HUES6 (cell line): ENCODE results near the gene KCNMA1.

Experiments used
- H3K27ac ChIP-seq: 2 replicates; pipeline ENCODE4 v1.7.0; 2013; ENCODE audit warnings: low read depth, mild to moderate bottlenecking, low read length, inconsistent platforms
- H3K27me3 ChIP-seq: 2 replicates; pipeline ENCODE4 v1.6.1; 2013; ENCODE audit warnings: low read length; ENCODE audit not compliant: control insufficient read depth, insufficient read depth
- H3K36me3 ChIP-seq: 2 replicates; pipeline ENCODE4 v1.6.1; 2013; ENCODE audit warnings: low read length; ENCODE audit not compliant: control insufficient read depth, insufficient read depth
- H3K4me1 ChIP-seq: 2 replicates; pipeline ENCODE4 v1.6.1; 2013; ENCODE audit warnings: low read length; ENCODE audit not compliant: control insufficient read depth, insufficient read depth
- H3K4me3 ChIP-seq: 2 replicates; pipeline ENCODE4 v1.5.1; 2013; ENCODE audit warnings: low read depth, low read length
- H3K9ac ChIP-seq: one replicate; pipeline ENCODE4 v1.6.1; 2013; ENCODE audit warnings: mild to moderate bottlenecking, low read length
- H3K9me3 ChIP-seq: 2 replicates; pipeline ENCODE4 v1.6.1; 2013; ENCODE audit warnings: low read depth, low read length; ENCODE audit not compliant: control insufficient read depth, insufficient read depth

KCNMA1 gene

DNA sequence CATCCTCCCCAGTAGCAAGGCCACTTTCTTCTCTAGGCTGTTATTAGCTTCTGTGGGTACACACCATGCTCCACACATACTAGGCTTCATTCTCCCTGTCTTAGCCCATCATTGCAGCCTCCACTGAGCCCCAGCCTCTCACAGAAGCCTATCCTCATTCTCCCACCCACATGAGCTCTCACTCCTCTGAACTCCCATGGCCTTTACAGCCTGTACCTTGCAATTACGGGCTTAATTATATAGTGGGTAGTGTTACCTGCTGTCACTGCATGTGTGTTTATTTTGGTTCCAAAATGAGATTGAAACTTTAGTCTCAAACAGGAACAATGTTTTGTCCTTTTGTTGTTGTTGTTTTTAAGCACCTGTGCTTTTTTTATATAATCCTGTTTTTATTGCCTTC, 460.0 kb downstream of the KCNMA1 start:
- Histone ChIP-seq H3K4me1 (peaks cover 7% of the 10 kb centered on the region), H3K27me3 (no peaks in the 10 kb centered on the region), H3K4me3 (no peak overlapping the region), H3K9ac (no peak overlapping the region), H3K9me3 (no peaks in the 10 kb centered on the region), H3K36me3 (no peaks in the 10 kb centered on the region), H3K27ac (no peak overlapping the region)

DNA sequence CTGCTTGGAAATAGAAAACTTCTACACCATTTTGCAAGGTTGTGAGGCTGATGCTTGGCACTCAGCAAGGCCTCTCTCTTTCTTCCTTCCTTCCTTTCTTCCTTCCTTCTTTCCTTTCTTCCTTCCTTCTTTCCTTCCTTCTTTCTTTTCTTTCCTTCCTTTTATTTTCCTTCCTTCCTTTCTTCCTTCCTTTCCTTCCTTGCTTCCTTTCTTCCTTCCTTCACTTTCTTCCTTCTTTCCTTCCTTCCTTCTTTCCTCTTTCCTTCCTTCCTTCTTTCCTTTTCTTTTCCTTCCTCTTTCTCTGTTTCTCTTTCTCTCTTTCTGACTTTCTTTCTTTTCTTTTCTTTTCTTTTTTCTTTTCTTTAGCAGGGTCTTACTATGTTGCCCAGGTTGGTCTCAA, 460.4 kb downstream of the KCNMA1 start:
- no peak overlapping the region for H3K27ac ChIP-seq
- H3K27me3 ChIP-seq = no peaks in the 10 kb centered on the region
- H3K9ac ChIP-seq = no peak overlapping the region
- H3K9me3 ChIP-seq = no peaks in the 10 kb centered on the region
- no peaks in the 10 kb centered on the region for H3K36me3 ChIP-seq
- H3K4me1 ChIP-seq = peaks cover 7% of the 10 kb centered on the region
- no peak overlapping the region for H3K4me3 ChIP-seq

DNA sequence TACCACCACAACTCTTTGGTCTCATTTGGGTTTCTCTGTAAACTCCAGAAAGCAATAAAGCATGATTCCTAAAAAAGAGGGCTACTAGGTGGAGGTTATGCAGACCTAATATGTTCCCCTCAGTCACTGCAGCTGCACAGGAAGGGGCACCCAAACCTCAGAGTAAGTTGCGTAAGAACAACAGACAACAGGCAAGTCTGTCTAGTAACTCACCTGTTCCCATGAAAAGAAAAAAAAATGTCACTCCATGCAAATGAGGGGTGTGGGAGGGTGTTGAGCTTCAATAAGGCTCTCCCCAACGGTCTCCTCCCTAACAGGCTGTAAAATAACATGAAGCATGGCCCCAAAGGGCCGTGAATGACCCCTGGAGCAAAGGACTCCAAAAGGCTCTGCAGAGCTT, 461.4 kb downstream of the KCNMA1 start:
- Histone ChIP-seq H3K36me3 (no peaks in the 10 kb centered on the region), H3K4me1 (peaks cover 7% of the 10 kb centered on the region), H3K27ac (no peak overlapping the region), H3K9me3 (no peaks in the 10 kb centered on the region), H3K4me3 (no peak overlapping the region), H3K27me3 (no peaks in the 10 kb centered on the region), H3K9ac (no peak overlapping the region)

DNA sequence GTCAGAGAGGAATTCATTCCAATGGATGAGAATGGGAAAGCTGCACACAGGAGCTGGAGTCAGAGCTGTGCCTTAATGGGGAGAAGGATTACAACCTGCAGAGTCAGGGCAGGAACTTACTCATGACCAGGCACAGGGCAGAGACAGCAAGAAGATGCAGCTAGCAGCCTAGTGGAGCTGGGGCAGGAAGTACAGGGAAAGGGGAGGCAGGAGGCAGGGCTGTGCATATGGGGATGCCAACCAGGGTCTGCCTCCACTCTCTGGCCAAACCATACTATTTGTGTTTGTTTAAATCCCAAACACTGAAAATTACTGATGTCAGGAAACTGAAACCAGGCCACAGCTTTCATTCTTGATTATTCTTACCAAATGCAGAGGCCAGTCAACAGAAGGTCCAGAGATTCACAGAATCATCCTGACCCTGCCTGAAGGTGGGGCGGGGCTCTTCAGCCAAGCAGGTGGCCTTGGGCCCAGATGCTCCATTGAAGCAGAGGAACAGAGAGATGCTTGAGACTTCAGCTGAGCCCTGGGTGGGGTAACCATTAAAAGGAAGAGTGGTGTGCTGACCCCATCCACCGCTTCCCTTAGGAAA, 461.9 kb downstream of the KCNMA1 start:
- Histone ChIP-seq H3K27me3 (no peaks in the 10 kb centered on the region), H3K4me3 (no peak overlapping the region), H3K9ac (no peak overlapping the region), H3K27ac (no peak overlapping the region), H3K4me1 (peaks cover 7% of the 10 kb centered on the region), H3K9me3 (no peaks in the 10 kb centered on the region), H3K36me3 (no peaks in the 10 kb centered on the region)

DNA sequence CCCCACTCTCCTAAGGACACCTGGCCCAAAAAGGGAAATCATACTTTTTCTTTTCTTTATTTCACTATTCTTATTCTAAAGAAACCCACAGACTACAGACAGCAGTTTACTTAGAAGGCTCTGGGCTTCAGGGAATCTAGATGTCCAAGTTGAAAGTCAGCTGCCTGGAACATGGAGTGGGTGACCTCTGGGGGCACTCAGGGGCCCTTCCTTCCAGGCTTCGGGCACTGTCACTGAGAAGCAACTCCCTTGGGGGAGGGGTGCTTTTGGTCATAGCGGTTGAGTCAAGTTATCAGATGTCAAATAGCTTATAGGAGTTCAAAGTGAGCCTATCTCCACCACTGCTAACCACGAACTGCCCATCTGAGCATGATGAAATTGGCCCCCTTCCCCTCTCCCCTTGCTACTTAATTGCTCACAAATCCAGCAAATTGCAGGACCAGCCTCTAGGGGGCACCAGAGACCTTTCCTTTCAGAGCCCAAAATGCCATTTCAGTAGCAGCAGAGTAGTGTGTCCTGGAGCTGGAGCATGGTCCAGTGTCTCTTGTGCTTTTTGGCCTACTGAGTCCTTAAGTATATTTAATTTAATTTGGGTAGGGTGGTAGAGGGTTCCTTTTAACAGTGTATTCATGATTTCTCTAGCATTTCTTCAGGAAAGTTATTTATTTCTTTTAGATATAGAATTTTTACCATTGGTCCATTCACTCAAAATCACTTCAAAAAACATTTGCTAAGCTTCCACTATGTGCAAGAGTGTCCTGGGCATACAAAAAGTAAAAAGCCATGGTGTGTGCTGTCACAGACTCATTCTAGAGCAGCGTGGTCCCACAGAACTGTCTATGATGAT, 463.8 kb downstream of the KCNMA1 start:
- Histone ChIP-seq H3K9ac (no peak overlapping the region), H3K27ac (no peak overlapping the region), H3K27me3 (no peaks in the 10 kb centered on the region), H3K4me3 (no peak overlapping the region), H3K4me1 (no peaks in the 10 kb centered on the region), H3K9me3 (no peaks in the 10 kb centered on the region), H3K36me3 (no peaks in the 10 kb centered on the region)

DNA sequence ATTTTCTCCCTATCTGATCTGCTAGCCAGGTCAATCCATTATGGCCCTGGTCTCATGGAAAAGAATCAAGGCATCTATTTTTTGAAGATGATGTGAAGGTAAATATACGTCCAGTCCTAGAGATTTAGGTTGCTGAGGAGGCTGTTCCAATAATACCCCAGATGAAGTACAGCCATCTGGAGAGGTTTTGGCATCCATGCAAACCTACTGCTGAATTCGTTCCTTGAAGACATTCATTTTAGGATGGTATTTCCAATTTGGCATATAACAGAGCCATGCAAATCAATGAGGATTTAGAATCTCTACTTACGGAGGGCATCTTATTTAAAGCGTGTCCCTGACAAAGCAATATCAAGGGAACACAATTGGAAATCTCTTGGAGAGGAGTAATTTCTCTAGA, 465.5 kb downstream of the KCNMA1 start:
- H3K36me3 ChIP-seq = no peaks in the 10 kb centered on the region
- no peak overlapping the region for H3K4me3 ChIP-seq
- H3K27ac ChIP-seq = no peak overlapping the region
- no peak overlapping the region for H3K9ac ChIP-seq
- no peaks in the 10 kb centered on the region for H3K9me3 ChIP-seq
- H3K4me1 ChIP-seq = no peaks in the 10 kb centered on the region
- H3K27me3 ChIP-seq = no peaks in the 10 kb centered on the region

DNA sequence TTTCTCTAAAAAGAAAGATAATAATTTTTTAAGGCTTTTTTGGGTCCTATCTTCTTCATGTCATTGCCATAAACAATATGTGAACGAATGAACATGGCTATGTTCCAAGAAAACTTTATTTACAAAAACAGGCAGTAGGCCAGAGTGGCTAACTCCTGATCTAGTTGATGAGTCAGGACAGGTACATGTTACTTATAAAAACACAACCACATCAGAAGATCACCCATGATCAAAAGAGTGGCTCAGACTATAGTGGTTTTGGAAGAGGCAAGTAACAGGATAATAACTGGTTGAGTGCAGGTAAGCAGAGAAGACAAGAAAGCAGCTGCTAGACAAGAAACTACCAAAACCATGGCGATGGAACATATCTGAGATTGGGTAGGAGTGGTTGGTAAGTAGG, 468.7 kb downstream of the KCNMA1 start:
- Histone ChIP-seq H3K4me1 (no peaks in the 10 kb centered on the region), H3K27ac (no peak overlapping the region), H3K4me3 (no peak overlapping the region), H3K9ac (no peak overlapping the region), H3K9me3 (no peaks in the 10 kb centered on the region), H3K27me3 (no peaks in the 10 kb centered on the region), H3K36me3 (no peaks in the 10 kb centered on the region)

DNA sequence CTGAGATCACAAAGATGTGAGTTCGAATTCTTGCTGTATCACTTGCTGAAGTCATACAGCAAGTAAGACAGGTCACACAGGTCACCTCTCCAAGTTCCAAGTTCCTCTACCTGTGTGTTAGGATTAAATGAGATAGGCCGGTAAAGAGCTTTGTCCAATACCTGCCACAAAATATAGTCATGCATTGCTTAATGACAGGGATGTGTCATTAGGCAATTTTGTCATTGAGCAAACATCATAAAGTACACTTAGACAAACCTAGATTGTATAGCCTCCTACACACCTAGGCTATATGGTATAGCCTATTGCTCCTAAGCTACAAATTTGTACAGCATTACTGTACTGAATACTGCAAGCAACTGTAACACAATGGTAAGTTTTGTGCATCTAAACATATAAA, 469.4 kb downstream of the KCNMA1 start:
- H3K4me3 ChIP-seq = no peak overlapping the region
- no peaks in the 10 kb centered on the region for H3K27me3 ChIP-seq
- H3K36me3 ChIP-seq = no peaks in the 10 kb centered on the region
- H3K9me3 ChIP-seq = no peaks in the 10 kb centered on the region
- H3K9ac ChIP-seq = no peak overlapping the region
- H3K4me1 ChIP-seq = no peaks in the 10 kb centered on the region
- H3K27ac ChIP-seq = no peak overlapping the region

DNA sequence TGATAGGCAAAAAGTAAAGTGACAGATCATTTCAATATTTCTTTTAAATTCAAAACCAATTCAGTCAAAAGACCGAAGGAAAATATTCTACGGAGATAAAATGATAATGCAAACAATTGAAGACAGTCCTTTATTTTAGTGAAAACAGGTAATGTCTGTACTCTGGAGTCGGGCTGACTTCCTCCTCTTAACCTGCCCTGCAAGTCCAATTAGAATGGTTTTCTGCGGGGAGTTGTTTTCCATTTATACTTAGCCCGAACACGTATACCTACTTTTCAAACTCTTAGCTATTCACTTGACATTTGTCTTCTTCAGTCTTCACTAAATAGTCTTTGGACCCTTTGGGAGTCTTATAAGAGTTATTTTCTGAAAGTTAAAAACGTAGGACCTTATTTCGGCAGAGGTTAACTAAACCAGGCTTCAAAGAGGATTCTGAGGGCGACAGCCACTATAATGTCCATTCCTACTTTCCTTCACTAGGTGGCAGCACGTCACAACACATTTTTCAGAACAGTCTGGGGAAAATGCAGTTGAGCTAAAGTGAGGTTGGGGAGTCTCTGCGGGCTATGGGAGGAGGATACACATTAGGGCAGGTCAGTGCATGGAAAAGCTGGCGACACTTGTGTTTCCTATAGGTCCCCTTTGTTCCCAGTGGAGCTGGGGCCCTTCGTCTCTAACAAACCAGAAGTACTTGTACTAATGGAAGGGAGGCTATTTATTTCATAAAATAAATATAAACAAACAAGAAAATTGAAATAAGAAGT, 472.0 kb downstream of the KCNMA1 start:
- no peaks in the 10 kb centered on the region for H3K9me3 ChIP-seq
- no peaks in the 10 kb centered on the region for H3K27me3 ChIP-seq
- no peak overlapping the region for H3K27ac ChIP-seq
- no peak overlapping the region for H3K9ac ChIP-seq
- no peaks in the 10 kb centered on the region for H3K36me3 ChIP-seq
- no peaks in the 10 kb centered on the region for H3K4me1 ChIP-seq
- H3K4me3 ChIP-seq = no peak overlapping the region

DNA sequence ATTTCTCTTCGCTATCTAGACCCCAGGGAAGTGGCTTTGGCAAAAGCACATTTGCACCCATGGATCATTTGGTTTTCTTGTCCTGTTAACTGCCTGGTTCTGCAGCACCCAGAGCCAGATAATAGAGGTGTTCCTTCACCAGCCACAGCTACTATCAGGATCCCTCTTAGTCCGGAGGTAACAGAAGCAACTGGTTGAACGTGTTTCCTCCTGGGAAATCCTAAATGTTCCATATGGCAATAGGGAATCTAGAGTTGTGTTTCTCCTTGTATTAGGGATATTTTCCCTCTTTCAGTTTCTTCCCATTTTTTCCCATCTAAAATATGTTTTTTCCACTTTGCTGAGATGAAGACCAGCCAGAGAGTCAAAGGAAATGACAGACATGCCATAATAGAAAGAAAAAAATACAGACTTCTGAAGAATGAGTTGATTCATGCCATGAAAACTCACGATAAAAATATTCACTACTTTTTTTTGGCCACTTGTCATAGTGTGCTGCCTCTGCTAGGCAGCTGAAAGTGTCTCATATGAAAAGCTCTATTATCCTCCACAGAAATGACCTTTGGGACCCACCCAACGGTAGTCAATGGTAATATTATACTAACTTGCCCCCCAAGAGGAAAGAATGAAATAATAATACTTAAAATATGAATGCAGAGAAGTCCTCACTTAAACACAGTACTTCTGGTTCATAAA, 472.8 kb downstream of the KCNMA1 start:
- Histone ChIP-seq H3K9ac (no peak overlapping the region), H3K4me1 (no peaks in the 10 kb centered on the region), H3K9me3 (no peaks in the 10 kb centered on the region), H3K27ac (no peak overlapping the region), H3K36me3 (no peaks in the 10 kb centered on the region), H3K27me3 (no peaks in the 10 kb centered on the region), H3K4me3 (no peak overlapping the region)
